ENCODE measurements around the gene BARHL1. TPM values are rescaled to one million over a fixed set of nuclear protein-coding genes. Genes with fewer than 3 reads are reported as not detected.

The BARHL1 gene
- total RNA-seq, 1 donor from 2014 or later: not detected

GRCh38 chr9:132610661-132611060 is 28.3 kb downstream of the BARHL1 start:
- no peak for DNase-seq
- H3K27me3 ChIP-seq: no peaks in the 10 kb centered on the region
- no peak for ATAC-seq
- H3K36me3 ChIP-seq: peaks cover 79% of the 10 kb centered on the region
- H3K4me3 ChIP-seq: no peak overlapping the region
- H3K9me3 ChIP-seq: no peaks in the 10 kb centered on the region
- TF ChIP-seq CTCF (IDR thresholded peaks at IDR 0.05): no peak
- no peak overlapping the region for H3K27ac ChIP-seq
- intact Hi-C loops (cut with DNase I): no loop called here
- H3K4me1 ChIP-seq: no peaks in the 10 kb centered on the region

GRCh38 chr9:132614324-132614723 is 31.9 kb downstream of the BARHL1 start:
- Histone ChIP-seq H3K36me3 (peaks cover 91% of the 10 kb centered on the region), H3K4me3 (no peak overlapping the region), H3K9me3 (no peaks in the 10 kb centered on the region), H3K27me3 (no peaks in the 10 kb centered on the region), H3K27ac (no peak overlapping the region), H3K4me1 (no peaks in the 10 kb centered on the region)
- intact Hi-C loops (cut with DNase I): no loop called here
- no peak for DNase-seq
- no peak for TF ChIP-seq CTCF (IDR thresholded peaks at IDR 0.05)
- ATAC-seq: no peak

GRCh38 chr9:132615774-132616173 is 33.4 kb downstream of the BARHL1 start:
- Histone ChIP-seq H3K36me3 (peaks cover 85% of the 10 kb centered on the region), H3K27me3 (no peaks in the 10 kb centered on the region), H3K27ac (no peak overlapping the region), H3K4me1 (no peaks in the 10 kb centered on the region), H3K9me3 (no peaks in the 10 kb centered on the region), H3K4me3 (no peak overlapping the region)
- DNase-seq (no peak), ATAC-seq (no peak)
- no peak for TF ChIP-seq CTCF (IDR thresholded peaks at IDR 0.05)
- intact Hi-C loops (cut with DNase I): no loop called here

- H3K4me3 ChIP-seq: no peak overlapping the region
- H3K4me1 ChIP-seq: no peaks in the 10 kb centered on the region
- DNase-seq (no peak), ATAC-seq (no peak)
- no peak for TF ChIP-seq CTCF (IDR thresholded peaks at IDR 0.05)
- no peak overlapping the region for H3K27ac ChIP-seq
- H3K36me3 ChIP-seq: peaks cover 81% of the 10 kb centered on the region
- no peaks in the 10 kb centered on the region for H3K27me3 ChIP-seq
- no peaks in the 10 kb centered on the region for H3K9me3 ChIP-seq
- intact Hi-C loops (cut with DNase I): no loop called here
Measured at GRCh38 chr9:132616725-132617124, 34.3 kb downstream of the BARHL1 start.

GRCh38 chr9:132622159-132622558 is 39.8 kb downstream of the BARHL1 start:
- Histone ChIP-seq H3K27ac (no peak overlapping the region), H3K36me3 (peaks cover 63% of the 10 kb centered on the region), H3K4me1 (no peaks in the 10 kb centered on the region), H3K27me3 (no peaks in the 10 kb centered on the region), H3K4me3 (no peak overlapping the region), H3K9me3 (no peaks in the 10 kb centered on the region)
- DNase-seq: no peak
- intact Hi-C loops (cut with DNase I): no loop called here
- no peak for TF ChIP-seq CTCF (IDR thresholded peaks at IDR 0.05)
- ATAC-seq: peak; percentile 66

GRCh38 chr9:132626285-132626684 is 43.9 kb downstream of the BARHL1 start:
- H3K27ac ChIP-seq: no peak overlapping the region
- no peak for TF ChIP-seq CTCF (IDR thresholded peaks at IDR 0.05)
- ATAC-seq: no peak
- no peaks in the 10 kb centered on the region for H3K4me1 ChIP-seq
- H3K9me3 ChIP-seq: no peaks in the 10 kb centered on the region
- H3K4me3 ChIP-seq: no peak overlapping the region
- no peaks in the 10 kb centered on the region for H3K27me3 ChIP-seq
- no peak for DNase-seq
- intact Hi-C loops (cut with DNase I): no loop called here
- H3K36me3 ChIP-seq: peaks cover 72% of the 10 kb centered on the region

All from upper lobe of right lung (tissue), 1 donor.